ENCODE data around the gene LAMB1. TPM values are rescaled to one million over a fixed set of nuclear protein-coding genes. Genes with fewer than 3 reads are reported as not detected.

LAMB1 gene
- total RNA-seq, 4 donors from 2014 or later: 43.9 to 84.8 (median 65.2) TPM

DNA sequence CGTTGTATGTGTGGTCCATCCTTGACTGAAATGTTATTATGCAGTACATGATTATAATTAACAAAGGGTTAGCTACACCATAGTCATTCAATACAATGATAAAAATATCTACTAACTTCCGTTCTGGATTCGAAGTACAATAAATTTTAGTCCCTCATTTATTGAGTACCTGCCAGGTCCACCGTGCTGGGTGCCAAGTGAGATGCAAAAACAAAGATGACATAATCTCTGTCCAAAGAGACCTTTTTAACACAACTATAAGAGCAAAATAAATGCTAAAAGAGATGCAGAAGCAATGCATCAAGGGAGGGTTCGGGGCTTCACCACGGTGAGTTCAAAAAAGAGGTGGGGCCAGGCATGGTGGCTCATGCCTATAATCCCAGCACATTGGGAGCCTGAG is 33.1 kb downstream of the LAMB1 start:
- intact Hi-C loops (cut with DNase I; ENCODE audit: low total_unique reads): no loop called here
- 51 to 54% methylated on average over 6 of the region's 6 CpGs for WGBS, 2 donors
- DNase-seq (ENCODE audit: low spot score in 2 of 2): peak in 1 of 2 donors; percentile 86
- H3K4me3 ChIP-seq (ENCODE audit: low read depth, poor library complexity, severe bottlenecking): no peak overlapping the region
- TF ChIP-seq, protein P1, sequence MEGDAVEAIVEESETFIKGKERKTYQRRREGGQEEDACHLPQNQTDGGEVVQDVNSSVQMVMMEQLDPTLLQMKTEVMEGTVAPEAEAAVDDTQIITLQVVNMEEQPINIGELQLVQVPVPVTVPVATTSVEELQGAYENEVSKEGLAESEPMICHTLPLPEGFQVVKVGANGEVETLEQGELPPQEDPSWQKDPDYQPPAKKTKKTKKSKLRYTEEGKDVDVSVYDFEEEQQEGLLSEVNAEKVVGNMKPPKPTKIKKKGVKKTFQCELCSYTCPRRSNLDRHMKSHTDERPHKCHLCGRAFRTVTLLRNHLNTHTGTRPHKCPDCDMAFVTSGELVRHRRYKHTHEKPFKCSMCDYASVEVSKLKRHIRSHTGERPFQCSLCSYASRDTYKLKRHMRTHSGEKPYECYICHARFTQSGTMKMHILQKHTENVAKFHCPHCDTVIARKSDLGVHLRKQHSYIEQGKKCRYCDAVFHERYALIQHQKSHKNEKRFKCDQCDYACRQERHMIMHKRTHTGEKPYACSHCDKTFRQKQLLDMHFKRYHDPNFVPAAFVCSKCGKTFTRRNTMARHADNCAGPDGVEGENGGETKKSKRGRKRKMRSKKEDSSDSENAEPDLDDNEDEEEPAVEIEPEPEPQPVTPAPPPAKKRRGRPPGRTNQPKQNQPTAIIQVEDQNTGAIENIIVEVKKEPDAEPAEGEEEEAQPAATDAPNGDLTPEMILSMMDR (IDR thresholded peaks at IDR 0.05): no peak
- TF ChIP-seq POLR2A (IDR thresholded peaks at IDR 0.05): no peak

DNA sequence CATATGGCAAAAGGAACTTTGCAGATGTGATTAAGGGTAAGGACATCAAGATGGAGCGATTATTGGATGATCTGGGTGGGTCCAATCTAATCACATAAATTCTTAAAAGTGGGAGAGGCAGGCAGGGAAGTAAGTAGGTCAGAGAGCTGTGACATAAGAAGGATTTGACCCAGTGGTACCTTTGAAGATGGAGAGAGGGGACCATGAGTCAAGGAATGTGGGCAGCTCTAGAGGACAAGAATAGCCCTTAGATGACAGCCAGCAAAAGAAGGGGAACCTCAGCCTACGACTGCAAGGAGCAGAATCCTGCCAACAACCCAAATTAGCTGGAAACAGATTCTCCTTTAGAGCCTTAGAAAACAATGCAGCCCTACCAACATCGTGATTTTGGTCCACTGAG is 34.5 kb downstream of the LAMB1 start:
- no peak overlapping the region for H3K4me3 ChIP-seq (ENCODE audit: low read depth, poor library complexity, severe bottlenecking)
- WGBS, 2 donors: 85% methylated on average over 3 of the region's 3 CpGs
- DNase-seq (ENCODE audit: low spot score in 2 of 2): no peak
- TF ChIP-seq, protein P1 (IDR thresholded peaks at IDR 0.05): no peak
- no peak for TF ChIP-seq POLR2A (IDR thresholded peaks at IDR 0.05)
- intact Hi-C loops (cut with DNase I; ENCODE audit: low total_unique reads): no loop called here

DNA sequence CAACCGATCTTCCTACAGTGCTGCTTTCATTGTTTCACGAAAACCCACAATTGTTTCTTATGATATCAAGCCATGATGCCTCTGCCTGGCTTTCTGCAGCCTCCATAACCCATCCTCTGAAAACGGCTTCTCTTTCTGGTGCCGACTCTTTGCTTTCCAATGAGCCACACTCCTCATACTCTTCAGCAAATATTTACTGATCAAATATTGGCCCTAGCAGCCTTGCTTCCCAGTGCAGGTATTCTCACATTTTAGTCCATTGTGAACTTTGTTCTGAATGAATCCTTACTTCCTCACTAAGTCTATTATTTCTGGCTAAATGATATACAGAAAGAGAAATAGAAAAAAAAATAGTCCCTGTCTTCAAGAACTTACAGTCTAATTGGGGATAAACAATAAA is 35.5 kb downstream of the LAMB1 start:
- no peak for DNase-seq (ENCODE audit: low spot score in 2 of 2)
- WGBS, 2 donors: 90 to 93% methylated on average over 4 of the region's 4 CpGs
- intact Hi-C loops (cut with DNase I; ENCODE audit: low total_unique reads): no loop called here
- H3K4me3 ChIP-seq (ENCODE audit: low read depth, poor library complexity, severe bottlenecking): no peak overlapping the region
- TF ChIP-seq, protein P1 (IDR thresholded peaks at IDR 0.05): no peak
- no peak for TF ChIP-seq POLR2A (IDR thresholded peaks at IDR 0.05)

DNA sequence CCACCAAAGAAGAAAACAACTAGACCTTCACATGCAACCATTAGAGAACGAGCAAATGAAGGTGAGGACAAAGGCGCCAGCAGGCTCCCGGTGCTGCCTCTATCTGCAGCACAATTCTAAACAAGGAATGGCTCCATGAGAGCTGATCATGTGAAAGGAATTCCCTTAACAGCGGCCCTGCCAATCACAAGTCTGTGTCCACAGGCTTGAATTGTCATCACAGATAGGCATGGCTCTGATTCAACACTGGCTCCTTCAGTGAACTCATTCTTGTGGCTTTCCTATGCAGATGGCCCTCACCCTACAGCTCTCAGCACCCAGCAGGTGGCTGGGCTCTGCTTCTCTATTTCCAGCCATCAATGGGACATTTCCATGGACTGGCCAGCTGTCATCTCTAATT is 36.2 kb downstream of the LAMB1 start:
- intact Hi-C loops (cut with DNase I; ENCODE audit: low total_unique reads): no loop called here
- peak in 1 of 2 donors; percentile 82 for DNase-seq (ENCODE audit: low spot score in 2 of 2)
- 76 to 77% methylated on average over 4 of the region's 4 CpGs for WGBS, 2 donors
- TF ChIP-seq, protein P1 (IDR thresholded peaks at IDR 0.05): no peak
- no peak for TF ChIP-seq POLR2A (IDR thresholded peaks at IDR 0.05)
- no peak overlapping the region for H3K4me3 ChIP-seq (ENCODE audit: low read depth, poor library complexity, severe bottlenecking)

- TF ChIP-seq POLR2A (IDR thresholded peaks at IDR 0.05): no peak
- no peak overlapping the region for H3K4me3 ChIP-seq (ENCODE audit: low read depth, poor library complexity, severe bottlenecking)
- no peak for DNase-seq (ENCODE audit: low spot score in 2 of 2)
- intact Hi-C loops (cut with DNase I; ENCODE audit: low total_unique reads): no loop called here
- whole genome bisulfite sequencing, 2 donors: 99% methylated on average over 11 of the region's 11 CpGs
Measured at GRCh38 chr7:107964510-107964909, 38.5 kb downstream of the LAMB1 start.

- intact Hi-C loops (cut with DNase I; ENCODE audit: low total_unique reads): no loop called here
- WGBS, 2 donors: 91 to 92% methylated on average over 9 of the region's 9 CpGs
- H3K4me3 ChIP-seq (ENCODE audit: low read depth, poor library complexity, severe bottlenecking): no peak overlapping the region
- DNase-seq (ENCODE audit: low spot score in 2 of 2): no peak
- TF ChIP-seq POLR2A (IDR thresholded peaks at IDR 0.05): no peak
- TF ChIP-seq, protein P1 (IDR thresholded peaks at IDR 0.05): no peak
Measured at GRCh38 chr7:107962817-107963216, 40.1 kb downstream of the LAMB1 start.

All from lower leg skin (tissue), 4 donors.